ENCODE measurements around the gene CXCL10.

CXCL10 gene

GRCh38 chr4:75985116-75985515, 38.2 kb downstream of the CXCL10 start (continued):
- TF ChIP-seq ZNF626 (tag by site-specific recombination; IDR thresholded peaks at IDR 0.05), result no peak
- TF ChIP-seq GLI4 (tag by site-specific recombination; IDR thresholded peaks at IDR 0.05), result no peak
- TF ChIP-seq, protein P1, sequence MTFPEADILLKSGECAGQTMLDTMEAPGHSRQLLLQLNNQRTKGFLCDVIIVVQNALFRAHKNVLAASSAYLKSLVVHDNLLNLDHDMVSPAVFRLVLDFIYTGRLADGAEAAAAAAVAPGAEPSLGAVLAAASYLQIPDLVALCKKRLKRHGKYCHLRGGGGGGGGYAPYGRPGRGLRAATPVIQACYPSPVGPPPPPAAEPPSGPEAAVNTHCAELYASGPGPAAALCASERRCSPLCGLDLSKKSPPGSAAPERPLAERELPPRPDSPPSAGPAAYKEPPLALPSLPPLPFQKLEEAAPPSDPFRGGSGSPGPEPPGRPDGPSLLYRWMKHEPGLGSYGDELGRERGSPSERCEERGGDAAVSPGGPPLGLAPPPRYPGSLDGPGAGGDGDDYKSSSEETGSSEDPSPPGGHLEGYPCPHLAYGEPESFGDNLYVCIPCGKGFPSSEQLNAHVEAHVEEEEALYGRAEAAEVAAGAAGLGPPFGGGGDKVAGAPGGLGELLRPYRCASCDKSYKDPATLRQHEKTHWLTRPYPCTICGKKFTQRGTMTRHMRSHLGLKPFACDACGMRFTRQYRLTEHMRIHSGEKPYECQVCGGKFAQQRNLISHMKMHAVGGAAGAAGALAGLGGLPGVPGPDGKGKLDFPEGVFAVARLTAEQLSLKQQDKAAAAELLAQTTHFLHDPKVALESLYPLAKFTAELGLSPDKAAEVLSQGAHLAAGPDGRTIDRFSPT (tag by site-specific recombination; IDR thresholded peaks at IDR 0.05), result no peak
- TF ChIP-seq SETDB1 (IDR thresholded peaks at IDR 0.05; ENCODE audit: insufficient read length, low read length), result no peak

DNA sequence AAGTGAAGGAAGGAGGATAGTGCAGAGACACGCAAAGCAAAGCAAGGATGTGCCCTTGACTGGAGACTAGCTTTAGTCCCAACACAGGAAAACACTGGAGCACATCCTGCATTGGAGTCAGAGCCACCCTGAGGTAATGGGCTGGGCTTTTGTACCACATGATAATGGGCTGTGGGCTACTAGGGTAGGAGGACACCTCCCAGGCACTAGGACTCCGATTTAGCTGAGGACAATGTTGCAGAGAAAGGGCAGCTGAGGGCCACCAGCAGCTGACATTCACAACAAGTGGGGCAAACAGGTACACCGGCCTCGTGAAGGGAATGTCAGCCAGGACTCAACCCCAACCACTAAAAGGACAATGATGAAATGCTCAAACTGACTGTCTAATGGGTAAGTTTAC, 42.7 kb downstream of the CXCL10 start:
- Histone ChIP-seq H3K36me3 (ENCODE audit: control insufficient read depth in 2 of 2, insufficient read depth in 1 of 2, low read length in 2 of 2) (peaks cover 9 to 59% of the 10 kb centered on the region in 2 experiments), H3K27ac (ENCODE audit: extremely low read depth, low read depth, low read length) (no peak overlapping the region), H3K4me3 (ENCODE audit: low read depth, low read length) (no peak overlapping the region), H3K9me3 (ENCODE audit: control insufficient read depth, insufficient read depth, low read depth, low read length) (no peaks in the 10 kb centered on the region), H3K4me1 (ENCODE audit: control insufficient read depth, insufficient read depth, low read length) (no peaks in the 10 kb centered on the region)
- POLR2A ChIA-PET, result no interaction called here
- TF ChIP-seq REPIN1 (tag by site-specific recombination; IDR thresholded peaks at IDR 0.05; ENCODE audit: low read depth) (no peak), ZNF132 (tag by site-specific recombination; IDR thresholded peaks at IDR 0.05; ENCODE audit: borderline replicate concordance) (no peak), ZNF785 (tag by site-specific recombination; IDR thresholded peaks at IDR 0.05) (no peak), ZNF558 (tag by site-specific recombination; IDR thresholded peaks at IDR 0.05) (no peak), ZNF16 (tag by site-specific recombination; IDR thresholded peaks at IDR 0.05; ENCODE audit: low read depth) (no peak), ZBTB44 (tag by site-specific recombination; IDR thresholded peaks at IDR 0.05) (no peak), ZNF670 (tag by site-specific recombination; IDR thresholded peaks at IDR 0.05; ENCODE audit: low read depth) (no peak), ZNF280D (tag by site-specific recombination; IDR thresholded peaks at IDR 0.05) (no peak), ZNF830 (tag by site-specific recombination; IDR thresholded peaks at IDR 0.05; ENCODE audit: low read depth) (no peak), ZNF701 (tag by site-specific recombination; IDR thresholded peaks at IDR 0.05) (no peak), ZNF529 (tag by site-specific recombination; IDR thresholded peaks at IDR 0.05; ENCODE audit: insufficient replicate concordance) (no peak), HOXD13 (CRISPR knock-in tag; IDR thresholded peaks at IDR 0.05; ENCODE audit: borderline replicate concordance) (no peak), ZNF394 (tag by site-specific recombination; IDR thresholded peaks at IDR 0.05; ENCODE audit: borderline replicate concordance) (no peak), ZNF19 (tag by site-specific recombination; IDR thresholded peaks at IDR 0.05; ENCODE audit: low read depth) (no peak), ZIC2 (tag by site-specific recombination; IDR thresholded peaks at IDR 0.05) (no peak), ZNF585B (tag by site-specific recombination; IDR thresholded peaks at IDR 0.05) (no peak), ZNF423 (tag by site-specific recombination; IDR thresholded peaks at IDR 0.05) (no peak)
- CTCF ChIA-PET, result no interaction called here

Data from HEK293 (cell line).